WTC11 (cell line): ENCODE results near the gene RAD51AP2. TPM values are rescaled to one million over a fixed set of nuclear protein-coding genes. Genes with fewer than 3 reads are reported as not detected.

ENCODE experiments used
- AFF4 ChIP-seq: sonication (generic); formaldehyde crosslinking; IDR thresholded peaks from 2 replicates; pipeline ENCODE4 v1.8.1; 2023; ENCODE audit warnings: mild to moderate bottlenecking, missing genetic modification reagents, borderline replicate concordance
- ARID4B ChIP-seq: sonication (generic); formaldehyde crosslinking; IDR thresholded peaks from 2 replicates; pipeline ENCODE4 v1.8.0; 2023; ENCODE audit warnings: missing genetic modification reagents, mild to moderate bottlenecking, borderline replicate concordance
- CREM ChIP-seq: sonication (generic); formaldehyde crosslinking; IDR thresholded peaks from 2 replicates; pipeline ENCODE4 v1.8.1; 2022; ENCODE audit warnings: mild to moderate bottlenecking, missing genetic modification reagents, moderate library complexity
- CTCF ChIP-seq: fragments of 200-600 bp; IDR thresholded peaks from 2 replicates; pipeline ENCODE4 v1.8.0; 2022; ENCODE audit warnings: antibody characterized with exemption
- ESRRA ChIP-seq: sonication (generic); formaldehyde crosslinking; IDR thresholded peaks from 2 replicates; pipeline ENCODE4 v1.8.1; 2022; ENCODE audit warnings: mild to moderate bottlenecking, missing genetic modification reagents, borderline replicate concordance
- ETV6 ChIP-seq: sonication (generic); formaldehyde crosslinking; IDR thresholded peaks from 2 replicates; pipeline ENCODE4 v1.8.1; 2022; ENCODE audit warnings: mild to moderate bottlenecking, missing genetic modification reagents
- FOXJ3 ChIP-seq: sonication (generic); formaldehyde crosslinking; IDR thresholded peaks from 2 replicates; pipeline ENCODE4 v1.9.0; 2021; ENCODE audit warnings: missing genetic modification reagents, mild to moderate bottlenecking, borderline replicate concordance
- FOXK1 ChIP-seq: sonication (generic); formaldehyde crosslinking; IDR thresholded peaks from 2 replicates; pipeline ENCODE4 v1.8.0; 2022; ENCODE audit warnings: mild to moderate bottlenecking, moderate library complexity, missing genetic modification reagents
- GRHL2 ChIP-seq: fragments of 250-450 bp; sonication (Bioruptor Pico); IDR thresholded peaks from 2 replicates; pipeline ENCODE4 v1.8.0; 2022; ENCODE audit warnings: mild to moderate bottlenecking, moderate library complexity; ENCODE audit not compliant: insufficient replicate concordance, severe bottlenecking
- GTF2I ChIP-seq: fragments of 250-450 bp; sonication (Bioruptor Pico); conservative IDR thresholded peaks from 2 replicates; pipeline ENCODE4 v1.4.0; 2021; ENCODE audit warnings: mild to moderate bottlenecking
- HMGA2 ChIP-seq: fragments of 250-450 bp; sonication (Bioruptor Pico); IDR thresholded peaks from 2 replicates; pipeline ENCODE4 v1.4.0; 2021; ENCODE audit warnings: mild to moderate bottlenecking, moderate library complexity
- IRF1 ChIP-seq: sonication (generic); formaldehyde crosslinking; IDR thresholded peaks from 2 replicates; pipeline ENCODE4 v1.8.0; 2023; ENCODE audit warnings: missing genetic modification reagents
- KAT7 ChIP-seq: sonication (generic); formaldehyde crosslinking; IDR thresholded peaks from 2 replicates; pipeline ENCODE4 v1.8.1; 2023; ENCODE audit warnings: missing genetic modification reagents, mild to moderate bottlenecking, borderline replicate concordance
- NFE2L1 ChIP-seq: sonication (generic); formaldehyde crosslinking; IDR thresholded peaks from 2 replicates; pipeline ENCODE4 v1.8.1; 2023; ENCODE audit warnings: missing genetic modification reagents
- NR1H2 ChIP-seq: sonication (generic); formaldehyde crosslinking; IDR thresholded peaks from 2 replicates; pipeline ENCODE4 v1.9.0; 2021; ENCODE audit warnings: mild to moderate bottlenecking, moderate library complexity, missing genetic modification reagents
- NR2C2 ChIP-seq: sonication (generic); formaldehyde crosslinking; IDR thresholded peaks from 2 replicates; pipeline ENCODE4 v1.8.0; 2022; ENCODE audit warnings: mild to moderate bottlenecking, missing genetic modification reagents
- PREB ChIP-seq: sonication (generic); formaldehyde crosslinking; IDR thresholded peaks from 2 replicates; pipeline ENCODE4 v1.8.1; 2022; ENCODE audit warnings: mild to moderate bottlenecking, missing genetic modification reagents, moderate library complexity, borderline replicate concordance
- SMAD3 ChIP-seq: sonication (generic); formaldehyde crosslinking; IDR thresholded peaks from 2 replicates; pipeline ENCODE4 v1.8.0; 2022; ENCODE audit warnings: missing genetic modification reagents, mild to moderate bottlenecking, borderline replicate concordance
- STAT6 ChIP-seq: sonication (generic); formaldehyde crosslinking; conservative IDR thresholded peaks from 2 replicates; pipeline ENCODE4 v1.8.1; 2023; ENCODE audit warnings: mild to moderate bottlenecking, low read depth, missing genetic modification reagents, moderate library complexity
- TP53 ChIP-seq: sonication (generic); formaldehyde crosslinking; IDR thresholded peaks from 2 replicates; pipeline ENCODE4 v1.8.1; 2023; ENCODE audit warnings: mild to moderate bottlenecking, missing genetic modification reagents
- USF1 ChIP-seq: sonication (generic); formaldehyde crosslinking; IDR thresholded peaks from 2 replicates; pipeline ENCODE4 v1.8.0; 2022; ENCODE audit warnings: mild to moderate bottlenecking, missing genetic modification reagents
- ZNF671 ChIP-seq: fragments of 250-450 bp; sonication (Bioruptor Pico); IDR thresholded peaks from 2 replicates; pipeline ENCODE4 v1.8.0; 2021; ENCODE audit warnings: mild to moderate bottlenecking
- total RNA-seq: library from RNA; stranded (reverse); gene quantifications from 3 replicates; pipeline ENCODE4 v1.2.3, GENCODE V29; 2021

Gene RAD51AP2
- total RNA-seq, 1 experiment from 2014 or later, result 0.26 TPM

GRCh38 chr2:17540093-17540812, 22.0 kb upstream of the RAD51AP2 start, which contains the start of gene VSNL1 (continued):
- TF ChIP-seq STAT6 (CRISPR knock-in tag) (no peak), FOXK1 (peak; percentile 63), ESRRA (CRISPR knock-in tag) (no peak), GTF2I (CRISPR knock-in tag) (0 out of 2 replicates have a peak, but pooled peaks have one; percentile 7), NR1H2 (no peak), ZNF671 (CRISPR knock-in tag) (no peak), AFF4 (CRISPR knock-in tag) (no peak), ARID4B (CRISPR knock-in tag) (peak; percentile 25; the same call in 1 of the 2 replicates), PREB (CRISPR knock-in tag) (no peak), CTCF (no peak), ETV6 (CRISPR knock-in tag) (peak; percentile 57; the same call in 1 of the 2 replicates), KAT7 (CRISPR knock-in tag) (peak; percentile 31; the same call in 1 of the 2 replicates), HMGA2 (no peak), NR2C2 (no peak), NFE2L1 (CRISPR knock-in tag) (peak; percentile 77; the same call in 1 of the 2 replicates), IRF1 (CRISPR knock-in tag) (no peak), GRHL2 (no peak), USF1 (CRISPR knock-in tag) (peak; percentile 39), FOXJ3 (no peak), TP53 (CRISPR knock-in tag) (no peak), SMAD3 (CRISPR knock-in tag) (peak; percentile 64; the same call in 1 of the 2 replicates), CREM (0 out of 2 replicates have a peak, but pooled peaks have one; percentile 41)
